ENCODE results near the gene STYX. TPM values are rescaled to one million over a fixed set of nuclear protein-coding genes. Genes with fewer than 3 reads are reported as not detected.

The STYX gene
- total and polyA plus RNA-seq, 2 of the 8 experiments (the other 6 are each of a cell fraction or from before 2014, with no cell fraction given) = 8.3 to 29.0 TPM

- Histone ChIP-seq H2BK120ac (replicated peaks; ENCODE audit: low read depth, low read length) (no peak overlapping the region), H4K91ac (replicated peaks; ENCODE audit: insufficient read length, low read length) (no peak overlapping the region), H3K79me2 (ENCODE audit: control insufficient read depth in 1 of 2, insufficient read depth in 2 of 2, low read length in 2 of 2) (no peaks in the 10 kb centered on the region), H4K8ac (ENCODE audit: extremely low read depth, insufficient read depth, low read length) (no peak overlapping the region), H2AK5ac (ENCODE audit: low read depth, low read length) (no peak overlapping the region), H3K14ac (ENCODE audit: insufficient read length) (no peak overlapping the region), H3K4me1 (replicated peaks in 1 of 4; ENCODE audit: control insufficient read depth in 3 of 4, insufficient read depth in 4 of 4, low read length in 3 of 4) (no peaks in the 10 kb centered on the region), H4K5ac (ENCODE audit: insufficient read length, low read depth, low read length) (no peak overlapping the region), H3K9ac (replicated peaks in 1 of 4; ENCODE audit: extremely low read depth in 1 of 4, low read depth in 3 of 4, low read length in 3 of 4) (no peak overlapping the region), H2BK12ac (ENCODE audit: low read depth, low read length) (no peak overlapping the region), H3K9me3 (ENCODE audit: insufficient read depth in 2 of 2, low read depth in 1 of 2, low read length in 1 of 2) (no peaks in the 10 kb centered on the region), H2BK5ac (ENCODE audit: low read depth, low read length) (no peak overlapping the region), H3K23ac (ENCODE audit: insufficient read length) (no peak overlapping the region), H3K4me2 (ENCODE audit: insufficient read depth in 1 of 2, low read depth in 2 of 2, low read length in 2 of 2) (no peak overlapping the region), H3K36me3 (ENCODE audit: control insufficient read depth in 2 of 4, insufficient read depth in 4 of 4, low read length in 3 of 4) (no peaks in the 10 kb centered on the region), H3K4ac (replicated peaks; ENCODE audit: insufficient read length, low read depth, low read length) (no peak overlapping the region), H3K79me1 (ENCODE audit: low read depth, low read length) (no peaks in the 10 kb centered on the region), H3K4me3 (ENCODE audit: extremely low read depth in 1 of 4, insufficient read depth in 2 of 4, low read depth in 3 of 4, low read length in 4 of 4) (no peak overlapping the region), H3K23me2 (ENCODE audit: low read depth, low read length) (0 out of 2 replicates have a peak, but pooled peaks cover 2% of the 10 kb centered on the region), H2BK15ac (ENCODE audit: low read length) (no peak overlapping the region), H3K56ac (replicated peaks; ENCODE audit: insufficient read length, low read depth, low read length) (no peak overlapping the region), H4K20me1 (replicated peaks in 1 of 2; ENCODE audit: control insufficient read depth in 1 of 2, insufficient read depth in 2 of 2, low read length in 2 of 2) (no peaks in the 10 kb centered on the region), H3K18ac (ENCODE audit: extremely low read depth, low read length) (no peak overlapping the region), H2BK20ac (ENCODE audit: low read length) (no peak overlapping the region), H3K27me3 (replicated peaks in 1 of 4; ENCODE audit: control insufficient read depth in 3 of 4, extremely low read depth in 1 of 4, insufficient read depth in 3 of 4, low read length in 3 of 4) (no peaks in the 10 kb centered on the region), H2AFZ (ENCODE audit: low read length) (no peak overlapping the region), H3K27ac (ENCODE audit: low read depth, low read length) (no peak overlapping the region)
- TF ChIP-seq NRF1 (IDR thresholded peaks at IDR 0.05; ENCODE audit: low read depth, low read length) = no peak
- TF ChIP-seq SP1 (IDR thresholded peaks at IDR 0.05; ENCODE audit: low read depth, low read length) = no peak
- TF ChIP-seq POLR2A (IDR thresholded peaks at IDR 0.05; ENCODE audit: control extremely low read depth in 1 of 2, low read depth in 2 of 2, low read length in 2 of 2) = no peak
- TF ChIP-seq RAD21 (IDR thresholded peaks at IDR 0.05 in 1 of 2, conservative IDR thresholded peaks at IDR 0.05 in 1 of 2; ENCODE audit: low read depth in 2 of 2, low read length in 2 of 2) = peak; percentile 7 to 16; a peak in 1 of 4 replicates
- TF ChIP-seq CTBP2 (IDR thresholded peaks at IDR 0.05; ENCODE audit: borderline replicate concordance, insufficient read depth, insufficient read length, low read length) = no peak
- TF ChIP-seq SUZ12 (IDR thresholded peaks at IDR 0.05; ENCODE audit: low read length) = no peak
- no peak for TF ChIP-seq BRCA1 (IDR thresholded peaks at IDR 0.05; ENCODE audit: low read depth, low read length)
- no peak for FAIRE-seq
- WGBS, 2 experiments (ENCODE audit: extremely low coverage in 1 of 2, insufficient coverage in 1 of 2, insufficient read length in 1 of 2, insufficient replicate concordance in 2 of 2, low coverage in 1 of 2, low lambda C conversion rate in 2 of 2, missing lambda C conversion rate in 1 of 2) = 92% methylated on average over 15 of the region's 15 CpGs; no CpG with 5 or more reads in 1 of the 2 experiments
- no peak for DNase-seq (ENCODE audit: low read depth in 1 of 2, low spot score in 2 of 2)
- CTCF ChIA-PET (ENCODE audit: partially characterized antibody) = interaction anchor here (1.0 kb wide), 1 partner anchor 24 kb away, joined by 3 read pairs; no protein-coding TSS in a partner anchor
- POLR2A ChIA-PET (ENCODE audit: partially characterized antibody) = no interaction called here
These were observed 68.9 kb downstream of the STYX start for GRCh38 chr14:52798826-52799225.

Measured in H1 (cell line).